Type B pancreatic cell (in vitro differentiated cells): ENCODE results near the gene SH2B3. TPM values are rescaled to one million over a fixed set of nuclear protein-coding genes. Genes with fewer than 3 reads are reported as not detected.

Experiments
- DNase-seq: peaks from one replicate; pipeline ENCODE4 v3.0.0; 2021; ENCODE audit warnings: mixed read lengths; ENCODE audit not compliant: unreplicated experiment; ENCODE audit errors: extremely low spot score
- H3K27ac Mint-ChIP-seq: 2 replicates; pipeline ENCODE4 v1.8.0; 2021; ENCODE audit warnings: mild to moderate bottlenecking, mixed read lengths
- H3K27me3 Mint-ChIP-seq: 2 replicates; pipeline ENCODE4 v1.8.0; 2021; ENCODE audit warnings: mixed read lengths
- H3K36me3 Mint-ChIP-seq: 2 replicates; pipeline ENCODE4 v1.8.0; 2021; ENCODE audit warnings: mixed read lengths
- H3K4me1 Mint-ChIP-seq: one replicate; pipeline ENCODE4 v1.8.0; 2021; ENCODE audit warnings: mixed read lengths; ENCODE audit not compliant: unreplicated experiment
- H3K4me3 Mint-ChIP-seq: 2 replicates; pipeline ENCODE4 v1.8.0; 2021; ENCODE audit warnings: mild to moderate bottlenecking, mixed read lengths
- H3K9me3 Mint-ChIP-seq: 2 replicates; pipeline ENCODE4 v1.8.0; 2021; ENCODE audit warnings: mixed read lengths
- CTCF ChIP-seq: fragments of 200-600 bp; sonication (generic); conservative IDR thresholded peaks from 2 replicates; pipeline ENCODE4 v1.5.0; 2021; ENCODE audit warnings: antibody characterized with exemption, mild to moderate bottlenecking
- total RNA-seq: library from RNA; stranded (reverse); gene quantifications from 2 replicates; pipeline ENCODE4 v1.2.1, GENCODE V29; 2021; ENCODE audit warnings: low replicate concordance

SH2B3 gene
- total RNA-seq, 1 donor from 2014 or later: 5.2 TPM

GRCh38 chr12:111467092-111467856 is 61.6 kb downstream of the SH2B3 start:
- Mint-ChIP-seq H3K36me3 (peaks cover 16% of the 10 kb centered on the region), H3K4me1 (no peaks in the 10 kb centered on the region), H3K4me3 (no peak overlapping the region), H3K9me3 (no peaks in the 10 kb centered on the region), H3K27ac (no peak overlapping the region), H3K27me3 (no peaks in the 10 kb centered on the region)
- no peak for DNase-seq
- TF ChIP-seq CTCF: no peak

GRCh38 chr12:111467857-111468241 is 62.1 kb downstream of the SH2B3 start:
- no peak for DNase-seq
- Mint-ChIP-seq H3K9me3 (no peaks in the 10 kb centered on the region), H3K27me3 (no peaks in the 10 kb centered on the region), H3K36me3 (peaks cover 13% of the 10 kb centered on the region), H3K27ac (no peak overlapping the region), H3K4me1 (no peaks in the 10 kb centered on the region), H3K4me3 (no peak overlapping the region)
- TF ChIP-seq CTCF: no peak

GRCh38 chr12:111469401-111469800 is 63.7 kb downstream of the SH2B3 start:
- no peaks in the 10 kb centered on the region for H3K9me3 Mint-ChIP-seq
- TF ChIP-seq CTCF: no peak
- H3K27ac Mint-ChIP-seq: no peak overlapping the region
- peaks cover 22% of the 10 kb centered on the region for H3K36me3 Mint-ChIP-seq
- H3K27me3 Mint-ChIP-seq: no peaks in the 10 kb centered on the region
- H3K4me3 Mint-ChIP-seq: no peak overlapping the region
- no peaks in the 10 kb centered on the region for H3K4me1 Mint-ChIP-seq
- no peak for DNase-seq

- Mint-ChIP-seq H3K4me3 (no peak overlapping the region), H3K36me3 (peaks cover 23% of the 10 kb centered on the region), H3K27ac (no peak overlapping the region), H3K9me3 (no peaks in the 10 kb centered on the region), H3K27me3 (no peaks in the 10 kb centered on the region), H3K4me1 (no peaks in the 10 kb centered on the region)
- no peak for DNase-seq
- TF ChIP-seq CTCF: no peak
These were observed 65.5 kb downstream of the SH2B3 start for GRCh38 chr12:111471236-111471635.

- DNase-seq: no peak
- H3K4me1 Mint-ChIP-seq: no peaks in the 10 kb centered on the region
These were observed 76.7 kb downstream of the SH2B3 start for GRCh38 chr12:111482462-111482861.

More at GRCh38 chr12:111482462-111482861, 76.7 kb downstream of the SH2B3 start:
- peak; percentile 48 for TF ChIP-seq CTCF
- no peaks in the 10 kb centered on the region for H3K27me3 Mint-ChIP-seq
- H3K36me3 Mint-ChIP-seq: peaks cover 21% of the 10 kb centered on the region
- no peak overlapping the region for H3K4me3 Mint-ChIP-seq
- no peak overlapping the region for H3K27ac Mint-ChIP-seq
- H3K9me3 Mint-ChIP-seq: no peaks in the 10 kb centered on the region
